HG03342 (cell line): ENCODE measurements around the gene NFRKB.
A peak's percentile ranks its signal among the peaks of the same experiment; 100 is the strongest.
"Not testable (repeated sequence)": the region's sequence is repeated elsewhere in the genome, so short reads cannot be mapped to it uniquely, and the experiment has no call there.

ENCODE experiments used
- ATAC-seq: cut with Tn5 transposase; IDR thresholded peaks from one replicate; pipeline ENCODE4 v1.9.1; 2021; ENCODE audit warnings: mild to moderate bottlenecking, moderate library complexity; ENCODE audit not compliant: unreplicated experiment

The NFRKB gene

DNA sequence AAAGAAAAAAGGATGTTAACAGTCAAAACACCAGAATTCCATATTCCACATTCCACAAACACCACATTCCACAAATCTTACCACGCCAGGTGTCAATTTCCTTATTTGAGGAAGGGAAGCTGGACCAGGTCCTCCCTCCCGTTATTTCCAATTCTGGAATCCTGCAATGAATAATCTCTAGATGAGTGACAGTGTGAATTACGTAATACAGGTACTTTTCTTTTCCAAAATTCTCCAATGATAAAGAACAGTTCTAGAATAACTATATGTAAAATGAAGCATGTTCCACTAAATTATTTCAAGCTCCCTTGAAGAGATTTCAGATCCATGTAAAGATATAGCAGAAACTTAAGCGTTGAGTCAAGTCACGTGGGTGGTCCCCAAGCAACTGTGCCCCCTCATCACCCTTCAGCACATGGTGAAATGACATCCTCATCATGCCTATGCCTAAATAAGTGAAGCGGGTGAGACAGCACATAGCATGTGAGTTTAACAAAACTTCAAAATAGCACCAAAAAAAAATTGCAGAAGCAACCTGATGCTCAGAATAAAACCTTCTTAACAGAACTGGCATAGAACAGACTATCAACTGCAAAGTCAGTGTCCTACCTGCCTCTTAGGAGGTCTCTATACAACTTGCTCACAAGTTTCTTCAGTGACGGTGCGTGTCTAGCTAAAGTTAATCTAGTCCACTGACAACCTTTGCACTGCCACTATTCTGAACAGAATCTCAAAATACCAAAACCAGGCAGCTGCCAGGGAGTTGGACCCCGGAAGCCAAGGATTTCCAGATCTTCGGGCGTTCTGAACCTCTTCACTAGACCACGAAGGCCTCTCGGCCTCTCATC, 876 bp downstream of the NFRKB start:
- ATAC-seq = peak; percentile 16

DNA sequence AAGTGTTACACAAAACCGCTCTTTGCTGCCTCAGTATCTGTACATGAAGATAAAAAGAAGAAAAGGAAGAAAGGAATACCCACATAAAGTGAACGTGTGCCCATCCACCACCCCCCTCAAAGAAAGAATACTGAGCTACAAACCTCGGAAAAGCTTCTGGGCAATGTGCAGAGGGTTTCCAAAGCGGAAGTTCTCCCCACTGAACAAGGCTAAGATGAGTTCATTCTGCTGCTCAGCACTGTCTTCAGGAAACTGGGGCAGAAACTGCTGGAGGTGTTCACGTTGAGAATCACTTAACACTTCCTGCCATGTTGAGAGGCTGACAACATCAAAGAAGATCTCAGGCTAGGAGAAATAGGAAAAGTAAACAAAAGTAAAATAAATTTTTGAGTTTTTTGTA, 6.9 kb downstream of the NFRKB start:
- ATAC-seq = no peak

DNA sequence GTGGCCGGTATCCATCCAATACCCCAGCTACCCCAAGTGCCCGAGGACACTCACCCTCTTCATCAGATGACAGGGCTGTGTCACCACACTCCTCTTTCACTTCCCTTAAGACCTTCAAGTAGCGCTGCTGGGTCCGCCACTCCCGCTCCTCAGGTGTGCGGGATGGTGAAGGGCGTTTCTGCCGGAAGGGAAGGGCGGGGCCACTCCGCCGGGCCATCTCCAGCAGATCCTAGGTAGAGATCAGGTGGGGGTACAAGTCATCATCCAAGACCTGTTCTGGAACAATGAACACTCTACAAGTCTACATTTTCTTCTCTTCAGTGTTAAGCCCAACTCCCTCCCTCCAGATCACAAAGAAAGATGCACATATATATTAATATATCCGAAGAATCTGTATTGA, 10.0 kb downstream of the NFRKB start:
- no peak for ATAC-seq

DNA sequence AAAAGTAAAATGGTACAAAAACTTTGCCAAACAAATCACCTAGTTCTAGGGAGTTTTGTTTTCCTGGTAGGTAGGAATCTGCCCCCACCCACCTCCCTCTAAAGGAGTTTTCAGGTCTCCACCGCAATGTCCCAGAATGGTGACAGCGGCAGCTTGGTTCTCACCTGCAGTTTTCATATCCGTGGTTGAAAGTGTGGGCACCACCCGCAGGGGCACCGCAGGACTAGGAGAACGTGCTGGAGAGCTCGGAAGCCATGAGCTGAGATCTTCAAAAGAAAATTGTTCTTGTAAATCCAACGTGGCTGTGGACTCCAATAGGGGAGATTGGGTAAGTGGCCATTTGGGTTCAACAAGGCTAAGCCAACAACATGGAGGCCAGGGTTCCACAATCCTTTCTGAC, 10.8 kb downstream of the NFRKB start:
- no peak for ATAC-seq

DNA sequence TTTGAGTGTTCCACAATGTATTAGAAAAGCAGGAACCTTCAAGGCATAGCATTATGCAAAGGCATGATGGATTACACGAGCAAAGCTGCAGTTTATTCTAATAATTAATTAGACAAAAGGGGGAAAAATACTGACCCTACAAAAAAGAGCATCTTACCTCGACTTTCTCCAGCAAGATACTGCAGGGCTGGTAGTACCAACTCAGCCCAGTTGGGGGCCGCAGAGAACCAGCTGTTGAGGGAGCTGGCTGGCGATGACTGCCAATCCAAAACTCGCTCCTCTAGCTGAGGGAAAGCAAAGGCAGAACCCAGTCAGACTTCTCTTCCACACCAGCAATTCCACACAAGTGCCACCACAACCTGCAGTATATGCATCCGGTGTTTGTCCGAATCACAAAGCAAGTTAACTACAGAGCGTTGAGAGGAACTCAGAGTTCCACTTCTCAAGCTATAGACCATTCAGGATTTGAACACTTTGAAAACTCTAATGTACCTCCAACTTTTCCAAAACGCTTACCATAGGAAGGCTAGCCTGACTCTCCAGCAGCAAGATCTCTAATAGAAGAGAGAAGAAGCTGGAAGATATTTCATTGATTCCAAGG, 13.7 kb downstream of the NFRKB start:
- ATAC-seq = peak; percentile 78

DNA sequence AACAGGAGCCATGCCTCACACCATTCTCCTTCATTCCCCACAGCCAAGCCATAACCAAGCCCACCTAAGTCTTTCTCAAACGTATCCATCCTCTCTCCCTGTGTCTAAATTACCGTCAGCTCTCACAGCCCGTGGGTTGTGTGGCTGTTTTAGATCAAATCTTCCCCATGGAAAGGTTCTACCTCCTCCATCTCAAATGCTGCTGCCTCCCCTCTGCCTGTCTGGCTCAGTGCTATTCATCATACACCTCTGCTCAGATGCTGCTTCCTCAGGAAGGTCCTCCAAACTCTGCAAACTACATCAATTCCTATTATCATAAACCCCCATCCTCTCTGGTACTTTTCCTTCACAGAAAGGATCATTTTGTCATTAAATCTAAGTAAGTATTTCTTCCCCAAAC, 15.1 kb downstream of the NFRKB start:
- ATAC-seq = no peak

DNA sequence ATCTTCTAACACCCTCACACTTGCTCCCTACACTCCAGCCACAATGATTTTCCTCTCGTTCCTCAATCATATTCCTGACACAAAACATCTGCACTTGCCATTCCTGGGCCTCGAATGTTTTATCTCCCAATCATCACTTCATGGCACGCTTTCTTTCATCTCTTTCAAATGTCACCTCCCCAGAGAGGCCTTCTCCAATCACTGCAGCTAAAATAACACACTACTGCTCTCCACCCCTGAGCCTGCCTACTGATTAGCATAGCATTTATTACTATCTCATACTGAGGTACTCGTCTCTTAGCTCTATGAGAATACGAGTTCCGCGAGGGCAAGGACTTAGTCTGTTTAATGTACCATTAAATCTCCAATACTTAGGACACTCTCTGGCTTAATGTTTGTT, 23.5 kb downstream of the NFRKB start:
- no peak for ATAC-seq

DNA sequence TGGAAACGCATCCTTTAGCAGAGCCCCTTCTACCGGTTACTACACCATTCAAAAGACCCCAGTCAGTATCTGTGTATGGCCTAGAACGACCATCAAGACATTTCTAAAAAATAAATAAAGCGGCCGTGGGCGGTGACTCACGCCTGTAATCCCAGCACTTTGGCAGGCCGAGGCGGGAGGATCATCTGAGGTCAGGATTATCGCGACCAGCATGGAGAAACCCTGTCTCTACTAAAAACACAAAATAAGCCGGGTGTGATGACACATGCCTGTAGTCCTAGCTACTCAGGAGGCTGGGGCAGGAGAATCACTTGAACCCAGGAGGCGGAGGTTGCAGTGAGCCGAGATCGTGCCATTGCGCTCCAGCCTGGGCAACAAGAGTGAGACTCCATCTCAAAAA, 26.8 kb downstream of the NFRKB start:
- not testable (repeated sequence) for ATAC-seq

DNA sequence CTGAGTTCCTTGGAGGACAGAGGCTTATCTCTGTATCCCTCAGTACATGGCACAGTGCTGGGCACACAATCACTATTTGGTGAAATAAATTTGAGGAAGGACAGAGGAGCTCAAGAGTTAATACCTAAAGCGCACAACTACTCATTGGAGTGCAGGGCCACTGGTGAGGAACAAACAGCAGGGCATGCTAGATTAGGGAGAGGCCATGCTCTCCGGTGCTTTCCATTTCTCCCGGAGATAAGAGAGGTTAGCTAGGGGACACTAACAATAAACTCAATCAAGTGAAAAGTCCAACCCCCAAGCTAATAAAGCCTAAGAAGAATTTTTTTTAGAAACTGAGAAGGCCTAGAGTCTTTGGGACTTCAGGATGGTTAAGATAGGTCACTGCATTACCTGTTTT, 29.1 kb downstream of the NFRKB start:
- no peak for ATAC-seq

DNA sequence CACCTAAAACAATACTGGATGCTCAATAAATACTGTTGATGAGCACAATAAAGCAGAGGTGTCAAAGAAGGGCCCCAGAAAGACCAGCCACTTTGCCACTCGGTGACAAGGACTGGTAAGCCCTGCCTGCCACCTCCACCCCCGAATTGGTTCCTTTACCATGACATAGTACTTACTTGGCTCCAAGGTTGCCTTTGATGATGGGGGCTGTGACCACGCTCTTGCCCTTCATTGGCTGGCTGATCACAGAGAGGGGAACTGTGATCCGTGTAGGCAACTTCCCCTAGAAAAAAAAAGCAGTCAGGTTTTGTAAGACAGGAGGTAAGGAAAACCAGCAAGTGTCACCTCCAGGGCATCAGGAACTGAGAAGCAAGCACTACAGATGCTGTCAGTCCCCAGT, 29.7 kb downstream of the NFRKB start:
- ATAC-seq = no peak

DNA sequence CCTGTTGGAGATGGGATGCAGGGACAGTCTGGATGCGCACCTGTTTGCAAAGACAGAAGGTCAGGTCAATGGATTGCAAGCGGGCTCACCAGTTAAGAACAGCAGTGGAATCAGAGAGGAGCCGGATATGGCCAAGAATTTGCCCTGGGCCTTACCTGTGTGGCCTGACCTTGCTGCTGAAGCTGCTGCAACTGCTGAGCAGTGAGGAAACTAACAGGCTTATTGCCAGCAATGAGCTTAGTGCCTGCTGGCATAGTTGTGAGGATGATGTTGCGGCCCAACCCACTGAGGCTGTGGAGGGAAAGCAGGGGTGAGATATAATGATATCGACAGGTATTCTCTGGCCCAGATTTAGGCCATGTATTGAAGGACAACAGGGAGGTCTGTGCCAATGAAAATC, 30.6 kb downstream of the NFRKB start:
- ATAC-seq = no peak

DNA sequence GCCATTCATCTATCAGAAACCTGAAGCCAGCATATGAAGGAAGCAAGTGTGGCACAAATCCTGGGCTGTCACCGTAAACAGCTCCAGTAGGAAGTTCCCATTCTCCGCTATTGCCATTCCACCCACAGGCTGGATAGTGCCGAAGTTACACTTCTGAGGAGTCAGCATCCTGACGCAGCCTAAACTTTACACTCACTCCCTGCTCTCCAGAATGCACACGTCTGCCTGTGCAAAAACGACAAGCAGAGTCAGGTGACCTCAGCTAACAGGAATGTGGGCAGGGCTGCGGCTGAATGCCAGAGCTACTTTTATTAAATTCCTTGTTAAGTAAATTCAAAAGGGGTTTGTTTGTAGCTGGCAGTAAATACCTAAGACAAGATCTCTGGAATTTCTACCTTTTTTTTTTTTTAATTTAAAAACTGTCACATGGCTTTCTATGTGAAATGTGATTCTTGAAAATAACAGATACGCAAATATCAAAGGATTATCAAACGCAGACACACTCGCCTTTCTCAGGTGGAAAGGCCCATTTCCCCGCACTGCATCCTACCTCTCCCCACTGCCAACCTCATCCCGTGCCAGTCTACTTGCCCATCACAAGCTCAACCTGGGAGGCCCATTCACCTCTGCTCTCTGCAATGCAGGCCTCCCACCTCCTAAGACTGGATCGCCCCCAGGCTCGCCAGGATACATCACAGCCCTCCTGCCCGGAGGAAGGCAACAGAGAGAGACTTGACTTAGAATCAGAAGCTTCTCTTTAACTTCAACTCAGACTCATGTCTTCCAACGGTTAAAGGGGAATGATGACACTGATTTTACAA, 33.5 kb downstream of the NFRKB start:
- ATAC-seq = no peak

DNA sequence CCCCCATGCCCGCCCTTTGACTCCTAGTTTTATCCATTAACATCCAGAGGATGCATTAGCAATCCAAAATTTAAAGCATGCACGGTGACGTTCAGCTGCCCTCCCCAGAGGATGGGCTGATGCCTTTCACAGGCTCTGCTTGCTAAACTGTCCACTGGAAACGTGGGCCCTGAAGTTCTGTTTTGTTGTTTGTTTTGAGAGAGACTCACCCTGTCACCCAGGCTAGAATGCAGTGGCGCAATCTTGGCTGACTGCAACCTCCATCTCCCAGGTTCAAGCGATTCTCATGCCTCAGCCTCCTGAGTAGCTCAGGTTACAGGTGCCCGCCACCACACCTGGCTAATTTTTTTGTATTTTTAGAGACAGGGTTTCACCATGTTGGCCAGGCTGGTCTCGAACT, 39.3 kb downstream of the NFRKB start:
- ATAC-seq = no peak

DNA sequence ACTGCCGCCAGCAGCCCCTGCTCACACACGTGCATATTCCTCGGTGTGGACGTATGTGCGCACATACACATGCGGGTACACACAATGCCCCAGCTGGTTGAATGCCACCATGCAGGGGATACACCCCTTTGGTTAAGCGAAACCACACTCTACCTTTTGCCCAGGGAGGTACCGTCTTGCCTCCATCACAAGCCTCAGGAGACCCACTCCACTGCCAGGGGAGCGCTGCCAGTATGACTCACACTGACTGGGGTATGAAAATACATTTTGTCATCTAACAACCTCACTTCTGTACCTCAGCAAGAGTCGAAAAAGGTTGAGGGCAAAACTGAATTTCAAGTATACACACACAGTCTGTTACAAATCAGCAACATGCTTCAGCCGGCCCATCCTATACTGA, 40.3 kb downstream of the NFRKB start:
- no peak for ATAC-seq

DNA sequence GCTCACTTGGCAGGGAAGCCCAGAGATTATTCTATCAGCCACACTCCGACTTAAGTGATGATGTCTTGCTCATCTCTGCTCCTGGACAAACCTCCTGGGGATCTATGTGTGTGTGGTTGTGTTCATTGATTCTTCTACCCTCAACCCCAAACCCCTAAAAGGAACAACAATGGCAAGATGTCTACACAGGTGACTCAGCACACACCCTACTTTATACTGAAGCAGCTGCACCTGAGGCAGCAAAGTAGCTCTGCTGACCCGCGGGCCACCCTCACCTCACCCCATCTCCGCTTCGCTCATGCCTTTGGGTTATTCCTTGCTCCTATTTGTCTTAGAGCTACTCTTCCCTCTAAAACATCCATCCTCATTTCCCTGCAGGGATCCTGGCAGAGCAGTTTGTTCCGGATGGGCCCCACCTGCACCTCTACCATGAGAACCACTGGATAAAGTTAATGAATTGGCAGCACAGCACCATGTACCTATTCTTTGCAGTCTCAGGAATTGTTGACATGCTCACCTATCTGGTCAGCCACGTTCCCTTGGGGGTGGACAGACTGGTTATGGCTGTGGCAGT, 41.1 kb downstream of the NFRKB start:
- no peak for ATAC-seq

DNA sequence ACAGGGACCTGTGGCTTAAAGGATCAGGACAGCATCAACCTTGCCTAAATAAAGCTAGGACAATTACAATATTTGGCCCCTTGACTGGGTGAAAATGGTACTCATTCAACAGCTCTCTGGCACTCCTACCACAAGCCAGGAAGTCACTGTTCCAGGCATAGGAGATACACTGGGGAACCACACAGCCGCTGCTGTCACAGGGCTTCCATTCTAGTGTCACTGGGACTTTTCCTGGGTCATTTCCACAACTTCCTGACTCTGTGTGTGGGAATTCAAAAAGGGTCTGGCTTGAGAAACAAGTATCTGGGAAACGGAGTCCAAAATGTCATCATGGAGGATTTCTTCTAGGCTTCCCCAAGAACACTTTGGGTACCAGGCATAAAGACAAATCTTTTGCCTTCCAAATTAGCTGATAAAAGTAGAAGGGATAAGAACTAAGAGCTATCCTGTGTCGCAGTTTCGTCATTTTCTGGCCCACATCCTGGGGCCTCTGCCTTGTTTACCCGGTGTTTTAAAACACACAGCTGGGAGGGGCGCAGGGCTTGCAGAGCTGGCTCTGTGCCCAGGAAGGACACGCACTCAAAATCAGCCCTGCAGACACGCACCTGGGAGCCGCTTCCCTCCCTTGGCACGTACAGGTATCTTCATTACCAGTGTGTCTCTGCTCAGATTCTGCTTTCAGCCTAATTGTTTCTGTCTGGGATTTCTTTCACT, 41.7 kb downstream of the NFRKB start:
- ATAC-seq = no peak

DNA sequence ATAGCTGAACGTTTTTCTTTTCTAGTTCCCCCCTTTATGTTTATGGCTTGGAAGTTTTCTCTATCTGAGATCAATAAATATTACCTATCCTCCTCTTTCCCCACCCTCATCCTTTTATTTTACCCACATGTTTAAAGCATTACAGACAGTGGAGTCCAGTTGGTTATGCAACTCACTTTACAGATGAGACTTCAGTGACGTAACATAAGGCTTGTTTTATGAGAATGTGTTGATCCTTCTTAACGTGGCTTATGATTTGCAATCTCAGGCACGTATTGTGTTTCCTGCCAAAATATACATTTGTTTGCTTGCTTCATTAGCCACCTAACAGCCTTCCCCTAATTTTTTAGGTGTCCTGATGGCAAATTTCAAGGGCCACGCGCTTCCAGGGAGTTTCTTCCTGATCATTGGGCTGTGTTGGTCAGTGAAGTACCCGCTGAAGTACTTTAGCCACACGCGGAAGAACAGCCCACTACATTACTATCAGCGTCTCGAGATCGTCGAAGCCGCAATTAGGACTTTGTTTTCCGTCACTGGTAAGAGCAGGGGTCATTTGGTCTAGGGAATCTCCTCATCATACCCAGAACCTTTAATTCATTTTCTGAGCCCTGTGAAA, 43.1 kb downstream of the NFRKB start:
- ATAC-seq = no peak

DNA sequence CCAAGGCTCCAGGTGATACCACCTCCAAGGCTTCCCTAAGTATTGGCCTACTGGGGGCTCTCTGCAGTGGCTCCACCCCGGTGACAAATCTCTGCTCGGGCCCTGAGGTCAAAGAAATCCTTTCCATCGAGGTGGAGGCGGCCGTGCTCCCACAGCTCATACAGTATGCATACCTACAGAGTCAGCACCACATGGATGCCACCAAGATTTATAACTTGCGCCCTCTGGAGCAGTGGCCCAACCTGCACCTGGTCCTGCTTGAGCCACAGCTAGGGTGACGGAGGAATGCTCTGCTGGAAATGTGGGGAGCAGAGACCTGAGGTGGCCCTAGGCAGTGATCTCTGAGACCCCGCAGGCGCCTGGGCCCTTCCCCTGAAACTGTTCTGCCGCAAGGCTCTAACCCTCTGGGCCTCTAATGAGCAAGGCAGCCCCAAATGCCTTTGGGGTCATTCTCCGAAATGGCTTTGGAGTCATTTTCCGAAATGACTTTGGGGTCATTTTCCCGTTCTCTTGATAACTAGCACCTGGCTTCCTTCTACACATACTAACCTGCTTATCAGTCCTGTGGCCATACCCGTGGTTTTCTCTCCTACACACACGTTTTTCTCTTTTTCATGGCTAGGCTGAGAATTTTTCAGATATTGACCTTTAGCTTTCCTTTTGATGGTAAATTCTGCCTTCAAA, 45.8 kb downstream of the NFRKB start:
- no peak for ATAC-seq

DNA sequence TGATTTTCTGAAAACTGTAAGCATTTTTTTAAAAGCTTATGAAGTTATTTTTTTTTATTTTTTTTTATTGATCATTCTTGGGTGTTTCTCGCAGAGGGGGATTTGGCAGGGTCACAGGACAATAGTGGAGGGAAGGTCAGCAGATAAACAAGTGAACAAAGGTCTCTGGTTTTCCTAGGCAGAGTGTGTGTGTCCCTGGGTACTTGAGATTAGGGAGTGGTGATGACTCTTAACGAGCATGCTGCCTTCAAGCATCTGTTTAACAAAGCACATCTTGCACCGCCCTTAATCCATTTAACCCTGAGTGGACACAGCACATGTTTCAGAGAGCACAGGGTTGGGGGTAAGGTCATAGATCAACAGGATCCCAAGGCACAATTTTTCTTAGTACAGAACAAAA, 48.0 kb downstream of the NFRKB start:
- ATAC-seq = not testable (repeated sequence)
